Activated naive CD8-positive, alpha-beta T cell treated with anti-CD3 and anti-CD28 coated beads for 36 hours (primary cell): ENCODE results near the gene EPHA1. TPM values are rescaled to one million over a fixed set of nuclear protein-coding genes. Genes with fewer than 3 reads are reported as not detected.
"Not testable (repeated sequence)": the region's sequence is repeated elsewhere in the genome, so short reads cannot be mapped to it uniquely, and the experiment has no call there.

Experiments used
- DNase-seq: peaks from one replicate; pipeline ENCODE4 v3.0.0; 2021
- H3K27ac Mint-ChIP-seq: one replicate; pipeline ENCODE4 v1.8.0; 2022; ENCODE audit warnings: mild to moderate bottlenecking, moderate library complexity, mixed read lengths
- H3K27me3 Mint-ChIP-seq: one replicate; pipeline ENCODE4 v1.8.0; 2022; ENCODE audit warnings: mild to moderate bottlenecking, mixed read lengths
- H3K36me3 Mint-ChIP-seq: one replicate; pipeline ENCODE4 v1.8.0; 2021; ENCODE audit warnings: mild to moderate bottlenecking, mixed read lengths
- H3K4me1 Mint-ChIP-seq: one replicate; pipeline ENCODE4 v1.8.0; 2021; ENCODE audit warnings: mixed read lengths
- H3K4me3 Mint-ChIP-seq: one replicate; pipeline ENCODE4 v1.8.0; 2022; ENCODE audit warnings: mild to moderate bottlenecking, moderate library complexity, mixed read lengths
- H3K9me3 Mint-ChIP-seq: one replicate; pipeline ENCODE4 v1.8.0; 2022; ENCODE audit warnings: mixed read lengths
- total RNA-seq, 2 experiments: library from RNA; stranded (reverse); gene quantifications; one replicate each; pipeline ENCODE4 v1.2.3, GENCODE V29; 2021

Gene EPHA1
- total RNA-seq, 2 experiments from 2014 or later = 2.3 to 3.4 TPM

DNA sequence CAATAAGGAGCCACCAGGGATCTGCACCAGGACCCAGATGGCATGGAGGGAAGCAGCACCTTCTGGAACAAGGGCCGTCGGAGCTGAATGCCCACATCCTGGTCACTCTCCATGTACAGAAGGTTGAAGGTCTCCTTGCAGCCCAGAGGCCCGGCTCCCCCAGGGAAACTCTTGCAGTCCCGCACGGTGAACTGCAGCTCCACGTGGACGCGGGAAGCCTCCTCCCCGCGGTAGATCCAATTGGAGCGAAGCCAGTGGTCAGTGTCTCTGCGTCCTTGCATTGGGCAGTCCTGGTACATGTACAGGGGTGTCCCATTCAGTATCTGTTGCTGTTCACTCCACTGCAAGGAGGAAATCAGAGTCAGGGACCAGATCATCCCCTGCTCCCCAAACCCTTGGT lies 7.4 kb downstream of the EPHA1 start:
- no peak for DNase-seq
- Mint-ChIP-seq H3K27ac (no peak overlapping the region), H3K9me3 (no peaks in the 10 kb centered on the region), H3K27me3 (no peaks in the 10 kb centered on the region), H3K4me3 (no peak overlapping the region), H3K36me3 (no peaks in the 10 kb centered on the region), H3K4me1 (peaks cover 27% of the 10 kb centered on the region)

DNA sequence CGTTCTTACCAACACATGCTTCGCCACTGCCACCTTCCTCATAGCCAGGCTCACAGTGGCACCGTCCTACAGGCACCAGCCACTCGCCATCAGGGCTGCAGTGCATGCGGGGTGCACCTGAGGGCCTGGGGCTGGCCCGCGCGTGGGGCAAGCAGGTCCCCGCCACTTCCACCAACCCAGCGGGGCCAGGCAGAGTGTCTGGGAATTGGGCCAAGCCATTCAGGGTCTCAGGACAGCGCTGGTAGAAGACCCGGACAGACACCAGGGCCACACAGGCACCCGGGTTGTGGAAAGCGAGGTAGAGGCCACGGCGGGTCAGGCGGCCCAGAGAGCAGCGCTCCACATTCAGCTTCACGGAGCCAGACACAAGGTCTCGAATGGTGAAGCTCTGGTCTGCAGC lies 9.0 kb downstream of the EPHA1 start:
- Mint-ChIP-seq H3K27ac (no peak overlapping the region), H3K9me3 (no peaks in the 10 kb centered on the region), H3K27me3 (no peaks in the 10 kb centered on the region), H3K4me1 (peaks cover 21% of the 10 kb centered on the region), H3K36me3 (no peaks in the 10 kb centered on the region), H3K4me3 (no peak overlapping the region)
- no peak for DNase-seq

DNA sequence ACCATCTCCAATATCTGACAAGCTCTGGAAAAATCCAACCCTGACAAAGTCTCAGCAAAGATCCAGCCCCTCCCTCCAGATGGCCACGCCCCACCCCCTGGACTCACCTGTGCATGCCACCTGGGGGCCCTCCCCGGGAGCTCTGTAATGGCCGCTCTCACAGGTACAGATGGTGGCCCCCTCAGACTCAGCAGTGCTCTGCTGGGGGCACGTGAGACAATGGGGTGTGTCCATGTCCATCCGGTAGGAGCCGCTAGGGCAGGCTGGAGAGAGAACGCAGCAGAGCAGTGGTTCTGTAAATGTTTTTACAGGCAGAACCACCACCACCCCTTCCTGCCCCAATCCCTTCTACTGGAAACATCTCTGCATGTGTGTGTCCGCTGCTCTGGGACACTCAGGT lies 9.5 kb downstream of the EPHA1 start:
- DNase-seq = no peak
- H3K4me3 Mint-ChIP-seq = no peak overlapping the region
- no peaks in the 10 kb centered on the region for H3K9me3 Mint-ChIP-seq
- no peaks in the 10 kb centered on the region for H3K27me3 Mint-ChIP-seq
- H3K4me1 Mint-ChIP-seq = peaks cover 21% of the 10 kb centered on the region
- no peaks in the 10 kb centered on the region for H3K36me3 Mint-ChIP-seq
- H3K27ac Mint-ChIP-seq = no peak overlapping the region

DNA sequence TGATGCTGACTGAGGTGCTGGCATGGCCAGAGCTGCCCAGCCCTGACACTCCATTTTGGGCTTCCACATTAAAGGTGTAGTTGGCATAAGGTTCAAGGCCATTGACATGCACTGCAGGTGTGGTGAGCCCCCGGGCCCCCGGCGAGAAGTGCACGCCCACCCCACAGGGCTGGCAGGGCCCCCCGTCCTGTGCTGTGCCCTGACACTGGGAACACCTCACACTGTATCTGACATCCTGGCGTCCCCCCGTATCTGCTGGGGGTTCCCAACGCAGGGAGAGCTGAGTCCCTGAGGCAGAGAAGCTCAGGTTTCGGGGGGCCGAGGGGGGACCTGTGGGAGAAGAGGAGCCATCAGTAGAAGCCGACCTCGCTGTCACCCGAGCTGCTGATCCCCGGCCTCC lies 10.0 kb downstream of the EPHA1 start:
- peaks cover 16% of the 10 kb centered on the region for H3K4me1 Mint-ChIP-seq
- no peak overlapping the region for H3K4me3 Mint-ChIP-seq
- H3K9me3 Mint-ChIP-seq = no peaks in the 10 kb centered on the region
- peaks cover 2% of the 10 kb centered on the region for H3K36me3 Mint-ChIP-seq
- DNase-seq = no peak
- H3K27ac Mint-ChIP-seq = no peak overlapping the region
- no peaks in the 10 kb centered on the region for H3K27me3 Mint-ChIP-seq

DNA sequence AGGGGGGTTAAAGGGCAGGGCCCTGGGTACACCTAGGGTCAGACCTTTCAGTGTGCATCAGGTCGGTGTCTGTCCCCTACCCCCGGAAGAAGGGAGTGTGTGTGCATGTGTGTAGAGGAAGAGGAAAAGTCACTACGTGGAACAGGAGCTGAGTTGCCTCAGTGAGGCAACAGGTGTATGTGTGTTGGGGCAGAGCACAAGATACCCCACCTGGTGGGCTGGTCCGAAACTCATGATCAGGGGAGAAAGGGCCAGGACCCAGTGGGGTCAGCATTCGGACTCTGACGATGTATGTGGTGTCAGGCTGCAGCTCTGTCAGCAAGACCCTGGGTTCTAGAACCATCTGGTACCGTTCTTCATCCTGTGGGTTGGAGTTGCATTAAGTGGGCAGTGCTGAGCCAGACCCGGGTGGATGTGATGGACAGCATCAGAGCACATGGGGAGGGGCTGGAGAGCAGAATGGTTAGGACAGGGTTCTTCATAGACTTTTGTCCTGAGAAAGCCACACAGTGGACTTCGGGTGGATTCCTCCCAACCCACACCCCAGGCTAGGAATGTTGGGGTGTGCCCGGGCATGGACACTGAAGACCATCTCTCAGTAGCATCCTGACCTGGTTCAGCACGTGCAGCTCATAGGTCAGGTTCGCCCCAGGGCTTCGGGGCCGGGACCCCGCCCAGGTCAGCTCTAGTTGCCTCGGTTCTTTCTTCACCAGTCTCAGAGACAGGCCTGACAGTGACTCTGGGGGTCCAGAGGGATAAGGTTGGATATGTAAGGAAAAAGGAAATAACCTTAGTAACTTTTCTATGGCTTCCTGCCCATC lies 10.7 kb downstream of the EPHA1 start:
- no peaks in the 10 kb centered on the region for H3K27me3 Mint-ChIP-seq

DNA sequence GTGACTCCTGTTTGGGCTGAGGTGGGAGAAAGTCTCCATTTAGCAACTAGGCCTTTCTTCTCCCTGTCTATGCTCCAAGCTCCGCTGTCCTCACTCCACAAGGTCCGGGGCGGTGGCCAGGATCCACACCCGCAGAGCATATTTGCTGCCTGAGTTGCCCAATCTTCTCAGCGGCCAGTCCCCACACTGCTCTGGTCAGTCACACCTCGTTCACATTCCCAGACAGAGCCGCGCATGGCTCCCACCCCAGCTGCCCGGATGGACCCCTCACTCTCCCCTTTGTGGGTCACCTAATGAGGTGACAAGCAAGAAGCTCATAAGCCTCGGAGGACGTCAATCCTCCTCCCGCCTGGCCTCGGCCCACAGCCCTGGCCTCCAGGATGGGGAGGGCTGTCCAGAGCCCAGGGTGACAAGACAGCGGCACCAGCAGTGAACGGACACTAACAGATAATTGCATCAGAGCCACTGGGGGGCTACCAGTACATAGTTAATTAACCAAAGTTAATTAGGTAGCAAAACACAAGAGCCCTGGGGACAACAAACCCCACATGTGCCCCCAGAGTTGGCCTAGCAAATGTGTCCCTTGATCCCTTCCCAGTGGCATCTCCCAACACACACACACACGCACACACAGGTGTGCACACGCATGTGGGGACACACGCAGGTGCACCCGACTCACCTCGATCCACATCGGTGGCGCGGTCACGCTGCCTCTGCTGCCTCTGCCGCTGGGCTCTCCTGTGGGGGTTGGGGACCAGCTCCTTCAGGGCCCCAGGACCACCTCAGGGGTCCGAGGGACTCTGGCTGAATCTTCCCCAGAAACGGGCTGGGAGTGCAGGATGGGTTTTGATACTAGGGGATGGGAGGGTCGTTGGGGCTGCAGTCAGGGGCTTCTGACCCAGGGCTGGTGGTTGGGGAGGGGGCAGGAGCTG lies 11.8 kb downstream of the EPHA1 start:
- H3K27ac Mint-ChIP-seq = no peak overlapping the region

More for the DNA sequence above, 10.7 kb downstream of the EPHA1 start:
- Mint-ChIP-seq H3K4me3 (no peak overlapping the region), H3K4me1 (peaks cover 13% of the 10 kb centered on the region), H3K9me3 (no peaks in the 10 kb centered on the region), H3K27ac (peak overlapping the region; percentile 46), H3K36me3 (peaks cover 2% of the 10 kb centered on the region)
- DNase-seq = no peak

DNA sequence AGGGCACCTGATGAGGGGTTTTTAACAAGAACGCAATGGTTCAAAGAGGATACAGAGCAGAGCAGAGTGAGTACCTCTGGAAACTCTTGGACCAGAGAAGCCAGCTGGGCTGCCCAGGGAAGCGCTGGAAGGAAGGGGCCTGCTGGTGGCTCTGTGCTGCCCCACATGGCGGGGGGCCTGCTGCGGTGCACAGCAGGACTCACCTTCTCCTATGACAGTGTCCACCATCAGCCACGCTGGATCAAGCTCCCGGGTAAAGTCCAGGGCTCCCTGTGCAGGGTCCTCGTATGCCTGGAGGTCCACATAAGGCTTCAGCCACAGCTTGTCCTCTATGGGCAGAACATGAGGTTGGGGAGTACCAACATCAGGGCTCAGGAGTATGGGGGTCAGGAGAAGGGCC lies 12.5 kb downstream of the EPHA1 start:
- DNase-seq = no peak
- no peak overlapping the region for H3K27ac Mint-ChIP-seq
- H3K36me3 Mint-ChIP-seq = peaks cover 2% of the 10 kb centered on the region
- H3K4me1 Mint-ChIP-seq = peaks cover 8% of the 10 kb centered on the region
- no peaks in the 10 kb centered on the region for H3K27me3 Mint-ChIP-seq
- H3K4me3 Mint-ChIP-seq = no peak overlapping the region
- no peaks in the 10 kb centered on the region for H3K9me3 Mint-ChIP-seq

More for the DNA sequence above, 11.8 kb downstream of the EPHA1 start:
- Mint-ChIP-seq H3K4me1 (peaks cover 11% of the 10 kb centered on the region), H3K4me3 (no peak overlapping the region), H3K27me3 (no peaks in the 10 kb centered on the region), H3K36me3 (peaks cover 2% of the 10 kb centered on the region), H3K9me3 (no peaks in the 10 kb centered on the region)
- DNase-seq = no peak

DNA sequence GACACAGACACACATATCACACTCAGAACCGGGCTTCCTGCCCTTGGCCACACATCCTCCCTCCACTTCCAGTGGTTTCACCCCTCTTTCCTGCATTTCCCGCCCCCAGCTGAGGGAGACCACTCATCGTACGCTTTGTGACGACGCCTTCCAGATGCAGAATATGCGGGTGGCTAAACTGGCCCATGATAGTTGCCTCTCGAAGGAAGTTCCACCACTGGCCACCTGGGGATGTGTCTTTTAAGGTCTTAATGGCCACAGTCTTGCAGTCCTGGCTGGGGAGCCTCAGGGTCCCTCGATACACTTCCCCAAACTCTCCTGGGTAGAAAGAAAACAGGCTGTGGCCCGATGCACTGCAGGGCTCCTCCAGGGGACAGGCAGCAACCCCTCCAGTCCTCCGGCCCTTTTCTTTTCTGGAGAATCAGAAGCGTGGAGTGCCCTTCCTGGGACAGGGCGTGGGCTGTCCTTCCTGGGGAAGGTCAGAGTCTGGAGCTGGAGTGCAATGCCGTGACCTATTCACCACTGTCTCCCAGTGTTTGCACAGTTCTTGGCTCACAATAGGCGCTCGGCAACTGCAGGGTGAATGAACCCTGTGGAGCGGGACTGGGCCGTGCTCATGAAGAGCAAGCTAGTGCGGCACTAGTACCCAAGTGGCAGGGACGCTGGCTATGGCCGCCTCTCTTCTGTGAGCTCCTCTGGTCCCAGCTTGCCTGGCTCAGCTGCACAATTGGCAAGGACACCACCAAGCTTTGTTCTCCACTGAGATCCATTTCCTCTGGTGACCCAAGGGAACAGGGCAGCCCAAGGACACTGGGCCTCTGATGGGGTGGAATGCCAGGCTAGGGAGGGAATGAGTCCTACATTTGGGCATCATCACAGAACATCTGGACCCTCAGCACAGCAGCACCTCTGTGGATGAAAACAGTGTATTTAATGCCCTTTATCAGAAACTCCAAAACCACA lies 13.2 kb downstream of the EPHA1 start:
- Mint-ChIP-seq H3K4me1 (peaks cover 6% of the 10 kb centered on the region), H3K27me3 (no peaks in the 10 kb centered on the region), H3K36me3 (peaks cover 2% of the 10 kb centered on the region)

DNA sequence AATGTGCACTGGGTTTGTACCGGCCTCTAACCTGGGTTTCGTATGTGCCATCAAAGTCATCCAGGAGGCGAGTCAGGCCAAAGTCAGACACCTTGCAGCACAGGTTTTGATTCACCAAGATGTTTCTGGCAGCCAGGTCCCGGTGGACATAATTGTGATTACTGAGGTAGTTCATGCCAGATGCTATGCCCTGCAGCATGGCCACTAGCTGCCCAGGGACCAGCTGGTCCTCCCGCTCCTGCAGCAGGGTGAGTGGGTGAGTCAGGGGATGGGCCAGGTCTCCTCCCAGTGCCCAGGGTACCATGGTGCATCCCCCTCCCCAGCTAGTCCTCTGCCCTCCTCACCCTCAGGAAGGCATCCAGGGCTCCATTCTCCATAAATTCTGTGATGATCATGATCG lies 13.9 kb downstream of the EPHA1 start:
- no peak overlapping the region for H3K27ac Mint-ChIP-seq

More for the DNA sequence above, 13.2 kb downstream of the EPHA1 start:
- H3K4me3 Mint-ChIP-seq = no peak overlapping the region
- H3K27ac Mint-ChIP-seq = peak overlapping the region; percentile 57
- no peak for DNase-seq
- H3K9me3 Mint-ChIP-seq = no peaks in the 10 kb centered on the region

DNA sequence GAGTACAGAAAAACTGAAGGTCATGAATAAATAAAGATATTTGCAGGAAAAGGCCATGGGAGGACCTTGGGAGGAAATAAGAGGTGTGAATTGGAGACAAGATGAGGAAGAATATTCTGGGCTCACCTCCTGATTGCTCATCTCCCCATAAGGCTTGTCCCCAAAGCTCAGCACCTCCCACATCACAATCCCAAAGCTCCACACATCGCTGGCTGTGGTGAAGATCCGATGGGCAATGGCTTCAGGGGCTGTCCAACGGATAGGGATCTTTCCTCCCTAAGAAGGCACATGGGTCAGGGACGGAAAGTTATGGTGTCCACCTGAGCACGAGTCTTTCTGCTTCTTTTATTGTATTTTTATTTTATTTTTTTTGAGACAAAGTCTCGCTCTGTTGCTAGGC lies 14.6 kb downstream of the EPHA1 start:
- H3K27me3 Mint-ChIP-seq = no peaks in the 10 kb centered on the region
- H3K4me1 Mint-ChIP-seq = peaks cover 15% of the 10 kb centered on the region
- no peak for DNase-seq
- peak overlapping the region; percentile 48 for H3K27ac Mint-ChIP-seq
- peaks cover 10% of the 10 kb centered on the region for H3K36me3 Mint-ChIP-seq
- H3K9me3 Mint-ChIP-seq = no peaks in the 10 kb centered on the region
- H3K4me3 Mint-ChIP-seq = no peak overlapping the region

More for the DNA sequence above, 13.9 kb downstream of the EPHA1 start:
- H3K27me3 Mint-ChIP-seq = no peaks in the 10 kb centered on the region
- DNase-seq = no peak
- peaks cover 6% of the 10 kb centered on the region for H3K36me3 Mint-ChIP-seq
- no peaks in the 10 kb centered on the region for H3K9me3 Mint-ChIP-seq
- H3K4me3 Mint-ChIP-seq = no peak overlapping the region
- peaks cover 10% of the 10 kb centered on the region for H3K4me1 Mint-ChIP-seq

DNA sequence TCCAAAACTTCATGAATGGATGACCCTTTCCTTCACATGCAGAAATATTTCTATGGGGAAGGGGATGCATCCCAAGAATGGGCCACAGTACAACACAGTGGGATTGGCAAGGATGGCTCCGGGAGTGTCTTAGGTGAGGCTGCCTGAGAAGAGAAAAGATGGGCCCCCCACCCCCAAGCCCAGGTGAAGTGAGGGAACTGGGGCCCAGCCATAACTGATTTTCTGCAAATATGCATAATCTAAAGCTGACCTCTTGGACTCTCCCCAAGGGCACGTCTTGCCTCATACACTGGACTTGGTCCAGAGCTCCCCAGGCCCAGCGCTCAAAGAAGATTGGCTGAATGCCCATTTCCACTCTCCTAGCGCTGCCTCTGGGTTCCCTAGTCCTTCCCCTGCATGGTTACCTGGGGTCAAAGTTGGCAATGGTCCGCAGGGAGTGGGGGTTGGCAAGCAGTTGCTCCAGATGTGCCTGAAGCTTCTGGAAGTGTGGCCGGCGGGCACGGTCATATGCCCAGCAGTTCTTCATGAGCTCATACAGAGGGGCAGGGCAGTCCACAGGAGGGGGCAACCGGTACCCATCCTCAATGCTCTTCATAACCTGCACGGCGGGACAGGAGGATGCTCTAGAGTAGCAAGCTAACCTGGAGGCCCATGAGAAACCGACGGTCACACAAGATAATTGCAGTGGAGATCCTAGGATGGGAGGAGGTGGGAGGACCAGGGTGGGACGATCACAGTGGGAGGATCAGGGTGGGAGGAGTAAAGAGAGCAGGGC lies 15.2 kb downstream of the EPHA1 start:
- no peaks in the 10 kb centered on the region for H3K27me3 Mint-ChIP-seq
- H3K9me3 Mint-ChIP-seq = no peaks in the 10 kb centered on the region
- no peak overlapping the region for H3K4me3 Mint-ChIP-seq
- no peak for DNase-seq
- H3K4me1 Mint-ChIP-seq = peaks cover 15% of the 10 kb centered on the region
- peak overlapping the region; percentile 48 for H3K27ac Mint-ChIP-seq
- peaks cover 10% of the 10 kb centered on the region for H3K36me3 Mint-ChIP-seq

DNA sequence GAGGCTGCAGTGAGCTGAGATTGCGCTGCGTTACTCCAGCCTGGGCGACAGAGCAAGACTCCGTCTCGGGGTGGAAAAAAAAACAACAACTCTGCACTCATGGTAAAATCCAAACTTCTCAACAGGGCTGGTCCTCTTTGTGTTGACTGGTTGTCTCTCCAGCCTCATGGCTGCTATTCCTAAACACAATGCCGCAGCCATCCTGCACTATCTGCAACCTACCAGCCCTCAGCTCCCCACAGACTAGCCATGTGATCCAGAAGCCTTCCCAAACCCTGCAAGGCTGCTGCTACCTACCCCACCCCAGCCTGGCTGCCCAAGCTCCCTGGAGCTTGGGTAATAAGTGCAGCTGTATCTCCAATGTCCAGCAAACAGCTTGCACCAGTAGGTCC lies 15.8 kb downstream of the EPHA1 start:
- peaks cover 15% of the 10 kb centered on the region for H3K4me1 Mint-ChIP-seq
- H3K36me3 Mint-ChIP-seq = peaks cover 10% of the 10 kb centered on the region
- H3K4me3 Mint-ChIP-seq = no peak overlapping the region
- H3K27ac Mint-ChIP-seq = no peak overlapping the region
- DNase-seq = no peak
- no peaks in the 10 kb centered on the region for H3K9me3 Mint-ChIP-seq
- no peaks in the 10 kb centered on the region for H3K27me3 Mint-ChIP-seq

DNA sequence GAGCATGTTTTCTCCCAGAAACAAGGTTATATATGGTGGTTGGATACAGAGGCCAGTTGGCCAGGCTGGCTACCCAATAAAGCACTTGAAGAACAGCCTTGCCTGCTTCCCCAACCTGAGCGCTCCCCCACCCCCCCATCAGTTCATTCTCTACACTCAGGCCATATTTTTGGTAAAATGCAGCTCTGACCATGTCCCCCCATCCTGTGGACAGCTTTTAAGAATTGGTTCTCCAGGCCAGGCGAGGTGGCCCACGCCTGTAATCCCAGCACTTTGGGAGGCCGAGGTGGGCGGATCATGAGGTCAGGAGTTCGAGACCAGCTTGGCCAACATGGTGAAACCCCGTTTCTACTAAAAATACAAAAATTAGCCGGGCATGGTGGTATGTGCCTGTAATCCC lies 16.2 kb downstream of the EPHA1 start:
- not testable (repeated sequence) for H3K27ac Mint-ChIP-seq, H3K9me3 Mint-ChIP-seq, H3K27me3 Mint-ChIP-seq, H3K4me3 Mint-ChIP-seq, H3K36me3 Mint-ChIP-seq, DNase-seq
- H3K4me1 Mint-ChIP-seq = peaks cover 15% of the 10 kb centered on the region
